Heart left ventricle (tissue), 13 donors: ENCODE data around the gene VPS26B.

Experiments
- CTCF ChIP-seq, 12 donors: fragments of 200-600 bp; sonication (generic) in 4 of 12; IDR thresholded peaks; one replicate each; pipeline versions ENCODE4 v1.5.0 to v1.8.0; 2018 to 2022; ENCODE audit warnings: antibody characterized with exemption in 12 of 12, mild to moderate bottlenecking in 5 of 12
- POLR2A ChIP-seq, 2 donors: fragments of 450-650 bp; IDR thresholded peaks; one replicate each; pipeline ENCODE4 v1.6.1; 2017; ENCODE audit warnings: antibody characterized with exemption in 2 of 2, mild to moderate bottlenecking in 2 of 2, moderate library complexity in 2 of 2
- donor health status: ischemic (EF 13 %, LVEDD 7.1; RV severe dilation, severe dysfunction).
- donor health status: DM: no; HTN: yes; CAD: no.
- donor health status: DM: no; HTN: no; CAD: no.
- donor health status: ischemic (EF 25% LVEDD 6.9; RV normal size, moderate dysfunction).
- donor health status: ischemic (EF 25% LVEDD 5.7; RV mildly dilated, moderate dysfunction).
- donor health status: ischemic (EF 35%, LVEDD 5.7; RV mildly dilated, moderate dysfunction).
- donor health status: nonischemic (EF 11% LVEDD 7.7; RV severe dilation, severe dysfunction).
- donor health status: DM: yes; HTN: yes; CAD: no.
- donor health status: PGD.
- donor health status: ischemic (EF 29% LVEDD 5.4; RV normal size, mild dysfunction).
- donor health status: nonischemic (EF 23%, LVEDD 6.1; RV moderate dilation, normal function).

DNA sequence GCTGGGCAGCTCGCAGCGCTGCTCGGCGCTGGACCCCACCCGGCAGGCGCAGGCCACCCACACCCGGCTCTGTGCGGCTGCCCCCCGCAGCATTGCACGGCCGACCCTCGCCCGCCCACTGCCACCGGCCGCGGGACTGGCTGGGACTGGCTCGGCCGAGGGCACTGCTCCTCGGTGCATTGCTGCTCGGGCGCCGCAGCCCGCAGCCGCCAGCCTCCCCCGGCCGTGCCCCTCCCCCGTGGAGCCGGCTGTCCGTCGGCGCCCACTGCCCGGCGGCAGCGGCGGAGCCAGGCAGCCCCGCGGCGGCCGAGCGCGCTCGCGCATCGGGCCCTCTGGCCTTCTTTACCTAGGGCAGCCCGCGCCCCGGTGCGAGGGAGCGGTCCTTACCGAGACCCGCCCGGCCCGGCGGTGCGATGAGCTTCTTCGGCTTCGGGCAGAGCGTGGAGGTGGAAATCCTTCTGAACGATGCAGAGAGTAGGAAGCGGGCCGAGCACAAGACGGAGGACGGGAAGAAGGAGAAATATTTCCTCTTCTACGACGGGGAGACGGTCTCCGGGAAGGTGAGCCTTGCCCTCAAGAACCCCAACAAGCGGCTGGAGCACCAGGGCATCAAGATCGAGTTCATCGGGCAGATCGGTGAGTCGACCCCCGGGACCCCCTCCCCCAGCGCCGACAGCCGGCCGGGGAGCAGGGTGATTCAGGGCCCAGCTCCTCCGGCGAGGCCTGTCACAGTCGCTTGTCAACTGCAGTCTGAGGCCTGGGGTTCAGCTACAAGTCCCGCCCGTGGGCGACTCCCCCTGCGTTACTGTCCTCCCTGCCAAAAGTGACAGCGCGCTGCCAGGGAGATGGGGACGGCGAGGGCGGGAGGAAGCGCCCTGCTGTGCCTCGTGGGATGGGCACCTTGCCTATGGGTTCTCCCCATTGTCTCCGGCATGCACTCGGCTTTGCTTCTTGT is 516 bp downstream of the VPS26B start:
- TF ChIP-seq CTCF (IDR thresholded peaks at IDR 0.05) (no peak), POLR2A (IDR thresholded peaks at IDR 0.05) (peak in 1 of 2 donors; percentile 74)
